H1 (cell line): ENCODE data around the gene RIPPLY1. TPM values are rescaled to one million over a fixed set of nuclear protein-coding genes. Genes with fewer than 3 reads are reported as not detected.

Source experiments
- CTCF ChIA-PET: fragments of 300-600 bp; sonication (Branson Sonifier 250); formaldehyde crosslinking; loops from one replicate; lab custom pipeline; 2021; ENCODE audit not compliant: partially characterized antibody; lab: Charles Lee
- POLR2A ChIA-PET: fragments of 300-600 bp; sonication (Branson Sonifier 250); formaldehyde crosslinking; loops from one replicate; lab custom pipeline; 2021; ENCODE audit warnings: inconsistent platforms; ENCODE audit not compliant: partially characterized antibody; lab: Charles Lee
- DNase-seq, 2 experiments: peaks; one replicate each; pipeline versions ENCODE4 v3.0.0 to v3.0.0-alpha.2; 2010 to 2022; ENCODE audit warnings: low spot score in 2 of 2, low read depth in 1 of 2, mixed read lengths in 1 of 2
- FAIRE-seq: peaks from 2 replicates; lab custom pipeline; 2011; peaks lifted over from hg19 to GRCh38; lab: Jason Lieb, UNC
- H2AFZ ChIP-seq: 2 replicates; pipeline ENCODE4 v1.8.1; 2012; ENCODE audit warnings: low read length, inconsistent platforms
- H2AK5ac ChIP-seq: 2 replicates; pipeline ENCODE4 v1.6.1; 2013; ENCODE audit warnings: low read depth, low read length
- H2BK120ac ChIP-seq: replicated peaks from 2 replicates; pipeline ENCODE3; 2013; ENCODE audit warnings: low read depth, low read length, inconsistent platforms
- H2BK12ac ChIP-seq: 2 replicates; pipeline ENCODE4 v1.6.1; 2013; ENCODE audit warnings: low read depth, low read length
- H2BK15ac ChIP-seq: 2 replicates; pipeline ENCODE4 v1.6.1; 2013; ENCODE audit warnings: low read length
- H2BK20ac ChIP-seq: 2 replicates; pipeline ENCODE4 v1.6.1; 2013; ENCODE audit warnings: low read length
- H2BK5ac ChIP-seq: 2 replicates; pipeline ENCODE4 v1.6.1; 2013; ENCODE audit warnings: low read depth, low read length
- H3K14ac ChIP-seq: 2 replicates; pipeline ENCODE4 v1.6.1; 2013; ENCODE audit warnings: inconsistent platforms; ENCODE audit not compliant: insufficient read length
- H3K18ac ChIP-seq: 2 replicates; pipeline ENCODE4 v1.6.1; 2013; ENCODE audit warnings: low read length; ENCODE audit errors: extremely low read depth
- H3K23ac ChIP-seq: 2 replicates; pipeline ENCODE4 v1.6.1; 2013; ENCODE audit warnings: inconsistent platforms; ENCODE audit not compliant: insufficient read length
- H3K23me2 ChIP-seq: 2 replicates; pipeline ENCODE4 v1.6.1; 2013; ENCODE audit warnings: low read depth, low read length
- H3K27ac ChIP-seq: 2 replicates; pipeline ENCODE4 v1.6.1; 2011; ENCODE audit warnings: low read depth, low read length, inconsistent platforms
- H3K27me3 ChIP-seq, 4 experiments: replicated peaks in 1 of 4; 1 replicate in 1 of 4; 2 replicates in 3 of 4; pipeline versions ENCODE4 v1.6.1 to v1.8.1; 2011 to 2013; ENCODE audit warnings: low read length in 3 of 4, mild to moderate bottlenecking in 3 of 4, inconsistent platforms in 2 of 4, mixed read lengths in 2 of 4, moderate library complexity in 1 of 4; ENCODE audit not compliant: control insufficient read depth in 3 of 4, insufficient read depth in 3 of 4; ENCODE audit errors: extremely low read depth in 1 of 4
- H3K36me3 ChIP-seq, 4 experiments: 2 replicates each; pipeline versions ENCODE4 v1.6.1 to v1.8.1; 2011 to 2013; ENCODE audit warnings: mild to moderate bottlenecking in 4 of 4, low read length in 3 of 4, moderate library complexity in 2 of 4, control low read depth in 1 of 4, inconsistent platforms in 1 of 4; ENCODE audit not compliant: insufficient read depth in 4 of 4, control insufficient read depth in 2 of 4
- H3K4ac ChIP-seq: replicated peaks from 2 replicates; pipeline ENCODE3; 2013; ENCODE audit warnings: low read length, low read depth, mixed read lengths, inconsistent platforms; ENCODE audit not compliant: insufficient read length
- H3K4me1 ChIP-seq, 4 experiments: replicated peaks in 1 of 4; 1 replicate in 1 of 4; 2 replicates in 3 of 4; pipeline versions ENCODE4 v1.6.1 to v1.8.1; 2011 to 2013; ENCODE audit warnings: low read length in 3 of 4, inconsistent platforms in 2 of 4, mixed read lengths in 1 of 4; ENCODE audit not compliant: insufficient read depth in 4 of 4, control insufficient read depth in 3 of 4
- H3K4me2 ChIP-seq, 2 experiments: 2 replicates each; pipeline versions ENCODE4 v1.6.1 to v1.8.1; 2011 to 2013; ENCODE audit warnings: low read depth in 2 of 2, low read length in 2 of 2, control low read depth in 1 of 2, inconsistent platforms in 1 of 2, mild to moderate bottlenecking in 1 of 2; ENCODE audit not compliant: insufficient read depth in 1 of 2
- H3K4me3 ChIP-seq, 4 experiments: fragments of 200-600, 300-600 bp in 1 of 4; sonication (generic), shearing (Covaris generic), sonication (Bioruptor Twin) in 1 of 4; 2 replicates each; pipeline versions ENCODE4 v1.5.1 to v1.8.1; 2011 to 2016; ENCODE audit warnings: low read length in 4 of 4, low read depth in 3 of 4, control low read depth in 2 of 4, inconsistent platforms in 2 of 4, mild to moderate bottlenecking in 2 of 4, mixed read lengths in 1 of 4, moderate library complexity in 1 of 4; ENCODE audit not compliant: insufficient read depth in 2 of 4; ENCODE audit errors: extremely low read depth in 1 of 4
- H3K56ac ChIP-seq: replicated peaks from 2 replicates; pipeline ENCODE3; 2013; ENCODE audit warnings: low read depth, mild to moderate bottlenecking, mixed read lengths, low read length, inconsistent platforms; ENCODE audit not compliant: insufficient read length
- H3K79me1 ChIP-seq: 2 replicates; pipeline ENCODE4 v1.6.1; 2013; ENCODE audit warnings: low read depth, low read length, control low read depth
- H3K79me2 ChIP-seq, 2 experiments: 2 replicates each; pipeline versions ENCODE4 v1.6.1 to v1.8.1; 2012 to 2013; ENCODE audit warnings: low read length in 2 of 2, mild to moderate bottlenecking in 2 of 2, inconsistent platforms in 1 of 2; ENCODE audit not compliant: insufficient read depth in 2 of 2, control insufficient read depth in 1 of 2
- H3K9ac ChIP-seq, 4 experiments: replicated peaks in 1 of 4; 1 replicate in 1 of 4; 2 replicates in 3 of 4; pipeline versions ENCODE4 v1.6.1 to v1.8.1; 2011 to 2013; ENCODE audit warnings: low read depth in 3 of 4, low read length in 3 of 4, control low read depth in 2 of 4, mild to moderate bottlenecking in 2 of 4, moderate library complexity in 2 of 4, inconsistent platforms in 1 of 4; ENCODE audit errors: extremely low read depth in 1 of 4
- H3K9me3 ChIP-seq, 2 experiments: 2 replicates each; pipeline versions ENCODE4 v1.6.1 to v1.8.1; 2012 to 2013; ENCODE audit warnings: mild to moderate bottlenecking in 2 of 2, moderate library complexity in 2 of 2, control low read depth in 1 of 2, inconsistent platforms in 1 of 2, low read depth in 1 of 2, low read length in 1 of 2, mixed read lengths in 1 of 2; ENCODE audit not compliant: insufficient read depth in 2 of 2
- H4K20me1 ChIP-seq, 2 experiments: replicated peaks in 1 of 2; 2 replicates each; pipeline versions ENCODE3 to v1.8.1; 2011 to 2013; ENCODE audit warnings: inconsistent platforms in 2 of 2, low read length in 2 of 2, mild to moderate bottlenecking in 1 of 2; ENCODE audit not compliant: insufficient read depth in 2 of 2, control insufficient read depth in 1 of 2
- H4K5ac ChIP-seq: 2 replicates; pipeline ENCODE4 v1.6.1; 2013; ENCODE audit warnings: low read length, low read depth, mixed read lengths, inconsistent platforms; ENCODE audit not compliant: insufficient read length
- H4K8ac ChIP-seq: 2 replicates; pipeline ENCODE4 v1.8.0; 2013; ENCODE audit warnings: mild to moderate bottlenecking, moderate library complexity, low read length, inconsistent platforms; ENCODE audit not compliant: insufficient read depth; ENCODE audit errors: extremely low read depth
- H4K91ac ChIP-seq: replicated peaks from 2 replicates; pipeline ENCODE3; 2013; ENCODE audit warnings: low read length, mixed read lengths, inconsistent platforms; ENCODE audit not compliant: insufficient read length
- ATF3 ChIP-seq: IDR thresholded peaks from 2 replicates; pipeline ENCODE4 v1.6.1; 2011; ENCODE audit warnings: low read depth, mild to moderate bottlenecking, low read length; ENCODE audit not compliant: insufficient read depth
- BRCA1 ChIP-seq: IDR thresholded peaks from 2 replicates; pipeline ENCODE4 v1.6.1; 2012; ENCODE audit warnings: low read depth, low read length, improper control_type of control experiment
- GTF2F1 ChIP-seq: IDR thresholded peaks from 2 replicates; pipeline ENCODE4 v1.6.1; 2012; ENCODE audit warnings: low read depth, low read length, improper control_type of control experiment, borderline replicate concordance
- JUN ChIP-seq: IDR thresholded peaks from 2 replicates; pipeline ENCODE4 v1.6.1; 2011; ENCODE audit warnings: low read depth, mild to moderate bottlenecking, improper control_type of control experiment, low read length
- PHF8 ChIP-seq: fragments of 200-600 bp; sonication (generic); conservative IDR thresholded peaks from 2 replicates; pipeline ENCODE4 v1.7.1; 2012; ENCODE audit warnings: low read depth, mild to moderate bottlenecking, inconsistent platforms, low read length, moderate library complexity
- POU5F1 ChIP-seq: IDR thresholded peaks from 2 replicates; pipeline ENCODE4 v1.6.1; 2011; ENCODE audit warnings: low read depth, mild to moderate bottlenecking, low read length, moderate library complexity
- RBBP5 ChIP-seq: IDR thresholded peaks from 2 replicates; pipeline ENCODE4 v1.7.1; 2012; ENCODE audit warnings: low read depth, mild to moderate bottlenecking, inconsistent platforms, low read length, moderate library complexity, borderline replicate concordance
- SIRT6 ChIP-seq: IDR thresholded peaks from one replicate; pipeline ENCODE4 v1.7.1; 2012; ENCODE audit warnings: low read length, inconsistent platforms
- SRF ChIP-seq: IDR thresholded peaks from 2 replicates; pipeline ENCODE4 v1.6.1; 2011; ENCODE audit warnings: mild to moderate bottlenecking, low read depth, low read length, moderate library complexity
- TAF7 ChIP-seq: optimal IDR thresholded peaks from 2 replicates; pipeline ENCODE3; 2011; ENCODE audit warnings: low read depth, mild to moderate bottlenecking, inconsistent platforms, low read length, moderate library complexity, borderline replicate concordance
- TBP ChIP-seq: IDR thresholded peaks from 2 replicates; pipeline ENCODE4 v1.6.1; 2011; ENCODE audit warnings: low read depth, low read length, improper control_type of control experiment
- TCF12 ChIP-seq: IDR thresholded peaks from 2 replicates; pipeline ENCODE4 v1.6.1; 2011; ENCODE audit warnings: low read depth, mild to moderate bottlenecking, low read length
- WGBS, 2 experiments: shearing (Covaris generic) in 1 of 2; methylation state at CpG; one replicate each; pipeline versions ENCODE4 v1.1.6 to v1.1.7; 2013 to 2015; ENCODE audit warnings: low lambda C conversion rate in 2 of 2, mixed read lengths in 2 of 2, inconsistent platforms in 1 of 2, low coverage in 1 of 2, missing lambda C conversion rate in 1 of 2; ENCODE audit not compliant: insufficient replicate concordance in 2 of 2, insufficient coverage in 1 of 2, insufficient read length in 1 of 2; ENCODE audit errors: extremely low coverage in 1 of 2, missing lambda C conversion rate in 1 of 2; 5-methylcytosine and 5-hydroxymethylcytosine counted together
- long read RNA-seq, 2 experiments: library from RNA in 1 of 2; library from capped mRNA in 1 of 2; stranded (forward); transcript quantifications; one replicate each; pipeline ENCODE4 v2.0.0, GENCODE V29; 2021; ENCODE audit warnings: inconsistent platforms in 1 of 2
- polyA minus RNA-seq, 3 experiments: library from RNA; depleted of rRNA, polyadenylated mRNA; stranded (reverse); fragments of >200 nt; gene quantifications; 1 replicate in 2 of 3; 2 replicates in 1 of 3; pipeline ENCODE4 v1.2.3, GENCODE V29; 2011
- polyA plus RNA-seq, 7 experiments: library from polyadenylated mRNA; depleted of rRNA in 3 of 7; stranded (reverse) in 5 of 7; unstranded in 2 of 7; fragments of >200 nt in 5 of 7; fragments of 200-250 nt in 2 of 7; gene quantifications; 1 replicate in 5 of 7; 2 replicates in 1 of 7; 4 replicates in 1 of 7; pipeline versions ENCODE4 v1.2.1 to v1.2.3, GENCODE V29; 2011 to 2013; ENCODE audit warnings: missing spikeins in 2 of 7, mixed read lengths in 2 of 7
- total RNA-seq: library from RNA; stranded (reverse); fragmentation: NEBNext Ultra II Directional; extraction: Animal tissue kit (Norgen Biotek cat#: 25700); gene quantifications from 2 replicates; pipeline ENCODE4 v1.2.1, GENCODE V29; 2021

Gene RIPPLY1
- not detected in 2 replicates for total RNA-seq
- not detected in 2 replicates for polyA plus RNA-seq (2011; rRNA removed)
- polyA plus RNA-seq (2011; cell fraction: cytosol; rRNA removed), result not detected
- not detected for polyA plus RNA-seq (2011; cell fraction: nucleus; rRNA removed)
- polyA plus RNA-seq (2012, experiment 1 of 2), result not detected in 4 replicates
- polyA plus RNA-seq (2012, experiment 2 of 2), result not detected
- not detected for polyA plus RNA-seq (2013, experiment 1 of 2)
- polyA plus RNA-seq (2013, experiment 2 of 2), result not detected
- not detected in 2 replicates for polyA minus RNA-seq (2011; rRNA and poly(A)+ RNA removed)
- polyA minus RNA-seq (2011; cell fraction: cytosol; rRNA and poly(A)+ RNA removed), result not detected
- not detected for polyA minus RNA-seq (2011; cell fraction: nucleus; rRNA and poly(A)+ RNA removed)
- long read RNA-seq, experiment 1, result 0 reads
- long read RNA-seq, experiment 2, result 0 reads

GRCh38 chrX:106903291-106903824 is at the start of gene RIPPLY1:
TSS of gene RIPPLY1 (minus strand) at chrX:106903341. CDS start at chrX:106903287, 54 bp downstream.
- Histone ChIP-seq H3K18ac (no peak within 1 kb of the TSS), H2AK5ac (no peak within 1 kb of the TSS), H3K9me3 (no peaks in the 10 kb centered on the region), H2BK15ac (no peak within 1 kb of the TSS), H4K20me1 (no peaks in the 10 kb centered on the region), H3K4ac (no peak within 1 kb of the TSS), H2BK5ac (no peak within 1 kb of the TSS), H3K4me3 (no peak within 1 kb of the TSS), H3K9ac (no peak within 1 kb of the TSS), H4K8ac (no peak within 1 kb of the TSS), H2BK20ac (no peak within 1 kb of the TSS), H3K4me1 (no peaks in the 10 kb centered on the region; a peak in 1 of 7 replicates), H3K14ac (no peak within 1 kb of the TSS), H3K56ac (no peak within 1 kb of the TSS), H3K79me1 (no peaks in the 10 kb centered on the region), H3K36me3 (no peaks in the 10 kb centered on the region), H2BK12ac (no peak within 1 kb of the TSS), H2BK120ac (no peak within 1 kb of the TSS), H3K27ac (no peak within 1 kb of the TSS), H3K27me3 (no peaks in the 10 kb centered on the region), H3K79me2 (no peaks in the 10 kb centered on the region), H3K23ac (no peak within 1 kb of the TSS), H4K91ac (no peak within 1 kb of the TSS), H3K23me2 (no peaks in the 10 kb centered on the region), H3K4me2 (no peak within 1 kb of the TSS), H2AFZ (no peak within 1 kb of the TSS), H4K5ac (no peak within 1 kb of the TSS)
- FAIRE-seq, result no peak
- ChIA-PET POLR2A (no interaction called here), CTCF (interaction anchor here (0.7 to 5.6 kb wide), 7 partner anchors 11 to 122 kb away, joined by 3 to 35 read pairs (median 3); no protein-coding TSS in a partner anchor)
- DNase-seq, result no peak
- WGBS, 2 experiments, result 86% methylated on average over 1 of the region's 1 CpG; no CpG with 5 or more reads in 1 of the 2 experiments
- no peak for TF ChIP-seq GTF2F1
- TF ChIP-seq TAF7, result no peak
- TF ChIP-seq JUN, result no peak
- TF ChIP-seq SIRT6, result no peak
- TF ChIP-seq POU5F1, result no peak
- TF ChIP-seq BRCA1, result no peak
- TF ChIP-seq TCF12, result no peak
- no peak for TF ChIP-seq RBBP5
- TF ChIP-seq TBP, result no peak
- TF ChIP-seq ATF3, result no peak
- TF ChIP-seq PHF8, result no peak
- no peak for TF ChIP-seq SRF
